Uterus (tissue), 2 donors: ENCODE data around the gene PPP3R1.

Experiments
- POLR2A ChIP-seq, 2 donors: fragments of 450-650 bp; IDR thresholded peaks; one replicate each; pipeline ENCODE4 v1.6.1; 2016; ENCODE audit warnings: antibody characterized with exemption in 2 of 2, mild to moderate bottlenecking in 1 of 2, moderate library complexity in 1 of 2
- TF ChIP-seq, protein P1 (sequence below), 4 experiments: fragments of 200-600 bp in 2 of 4; fragments of 450-650 bp in 2 of 4; sonication (generic) in 2 of 4; IDR thresholded peaks; one replicate each; pipeline ENCODE4 v1.5.1; 2016 to 2019; ENCODE audit warnings: antibody characterized with exemption in 4 of 4, mild to moderate bottlenecking in 2 of 4, moderate library complexity in 1 of 4

GRCh38 chr2:68280348-68280747 is 28.0 kb upstream of the PPP3R1 start:
- TF ChIP-seq, protein P1, sequence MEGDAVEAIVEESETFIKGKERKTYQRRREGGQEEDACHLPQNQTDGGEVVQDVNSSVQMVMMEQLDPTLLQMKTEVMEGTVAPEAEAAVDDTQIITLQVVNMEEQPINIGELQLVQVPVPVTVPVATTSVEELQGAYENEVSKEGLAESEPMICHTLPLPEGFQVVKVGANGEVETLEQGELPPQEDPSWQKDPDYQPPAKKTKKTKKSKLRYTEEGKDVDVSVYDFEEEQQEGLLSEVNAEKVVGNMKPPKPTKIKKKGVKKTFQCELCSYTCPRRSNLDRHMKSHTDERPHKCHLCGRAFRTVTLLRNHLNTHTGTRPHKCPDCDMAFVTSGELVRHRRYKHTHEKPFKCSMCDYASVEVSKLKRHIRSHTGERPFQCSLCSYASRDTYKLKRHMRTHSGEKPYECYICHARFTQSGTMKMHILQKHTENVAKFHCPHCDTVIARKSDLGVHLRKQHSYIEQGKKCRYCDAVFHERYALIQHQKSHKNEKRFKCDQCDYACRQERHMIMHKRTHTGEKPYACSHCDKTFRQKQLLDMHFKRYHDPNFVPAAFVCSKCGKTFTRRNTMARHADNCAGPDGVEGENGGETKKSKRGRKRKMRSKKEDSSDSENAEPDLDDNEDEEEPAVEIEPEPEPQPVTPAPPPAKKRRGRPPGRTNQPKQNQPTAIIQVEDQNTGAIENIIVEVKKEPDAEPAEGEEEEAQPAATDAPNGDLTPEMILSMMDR (IDR thresholded peaks at IDR 0.05) = no peak
- no peak for TF ChIP-seq POLR2A (IDR thresholded peaks at IDR 0.05)
